ENCODE data around the gene LDLRAD3. TPM values are rescaled to one million over a fixed set of nuclear protein-coding genes. Genes with fewer than 3 reads are reported as not detected.

The LDLRAD3 gene
- polyA plus RNA-seq, 1 experiment, result 7.8 TPM

GRCh38 chr11:35990170-35990569, 46.3 kb downstream of the LDLRAD3 start:
- DNase-seq (ENCODE audit: low read depth, low spot score), result no peak
- POLR2A ChIA-PET, result no interaction called here
- Histone ChIP-seq H3K27ac (ENCODE audit: low read depth, low read length) (no peak overlapping the region), H3K9me3 (ENCODE audit: control insufficient read depth, insufficient read depth, low read length) (peaks cover 3% of the 10 kb centered on the region; the same call in 1 of the 2 replicates), H3K27me3 (ENCODE audit: control insufficient read depth, insufficient read depth, low read length) (no peaks in the 10 kb centered on the region), H3K4me3 (ENCODE audit: low read depth, low read length) (no peak overlapping the region)
- TF ChIP-seq CTCF (IDR thresholded peaks at IDR 0.05; ENCODE audit: low read depth, low read length), result no peak
- CTCF ChIA-PET, result interaction anchor here (0.6 kb wide), 1 partner anchor 168 kb away, joined by 3 read pairs; no protein-coding TSS in a partner anchor

- DNase-seq (ENCODE audit: low read depth, low spot score), result no peak
- POLR2A ChIA-PET, result no interaction called here
- no peak overlapping the region for H3K27ac ChIP-seq (ENCODE audit: low read depth, low read length)
- peaks cover 1% of the 10 kb centered on the region; the same call in 1 of the 2 replicates for H3K9me3 ChIP-seq (ENCODE audit: control insufficient read depth, insufficient read depth, low read length)
- no peaks in the 10 kb centered on the region for H3K27me3 ChIP-seq (ENCODE audit: control insufficient read depth, insufficient read depth, low read length)
- no peak for TF ChIP-seq CTCF (IDR thresholded peaks at IDR 0.05; ENCODE audit: low read depth, low read length)
- CTCF ChIA-PET, result no interaction called here
- H3K4me3 ChIP-seq (ENCODE audit: low read depth, low read length), result no peak overlapping the region
Measured at GRCh38 chr11:35990816-35991215, 47.0 kb downstream of the LDLRAD3 start.

- CTCF ChIA-PET, result no interaction called here
- Histone ChIP-seq H3K4me3 (ENCODE audit: low read depth, low read length) (no peak overlapping the region), H3K27ac (ENCODE audit: low read depth, low read length) (no peak overlapping the region), H3K27me3 (ENCODE audit: control insufficient read depth, insufficient read depth, low read length) (no peaks in the 10 kb centered on the region), H3K9me3 (ENCODE audit: control insufficient read depth, insufficient read depth, low read length) (no peaks in the 10 kb centered on the region)
- no peak for DNase-seq (ENCODE audit: low read depth, low spot score)
- TF ChIP-seq CTCF (IDR thresholded peaks at IDR 0.05; ENCODE audit: low read depth, low read length), result no peak
- POLR2A ChIA-PET, result no interaction called here
Measured at GRCh38 chr11:35992548-35992947, 48.7 kb downstream of the LDLRAD3 start.

- no peak for TF ChIP-seq CTCF (IDR thresholded peaks at IDR 0.05; ENCODE audit: low read depth, low read length)
- CTCF ChIA-PET, result interaction anchor here (0.9 to 1.0 kb wide), 2 partner anchors 8 to 138 kb away, joined by 3 to 4 read pairs; no protein-coding TSS in a partner anchor
- no peak overlapping the region for H3K4me3 ChIP-seq (ENCODE audit: low read depth, low read length)
- POLR2A ChIA-PET, result no interaction called here
- no peak for DNase-seq (ENCODE audit: low read depth, low spot score)
- H3K27ac ChIP-seq (ENCODE audit: low read depth, low read length), result no peak overlapping the region
- no peaks in the 10 kb centered on the region for H3K9me3 ChIP-seq (ENCODE audit: control insufficient read depth, insufficient read depth, low read length)
- no peaks in the 10 kb centered on the region for H3K27me3 ChIP-seq (ENCODE audit: control insufficient read depth, insufficient read depth, low read length)
Measured at GRCh38 chr11:35994421-35994820, 50.6 kb downstream of the LDLRAD3 start.

GRCh38 chr11:35995681-35996271, 51.9 kb downstream of the LDLRAD3 start:
- no peak for TF ChIP-seq CTCF (IDR thresholded peaks at IDR 0.05; ENCODE audit: low read depth, low read length)
- no peak overlapping the region for H3K4me3 ChIP-seq (ENCODE audit: low read depth, low read length)
- H3K9me3 ChIP-seq (ENCODE audit: control insufficient read depth, insufficient read depth, low read length), result no peaks in the 10 kb centered on the region
- CTCF ChIA-PET, result interaction anchor here (0.7 to 1.0 kb wide), 3 partner anchors 60 to 174 kb away, joined by 3 to 6 read pairs (median 3); no protein-coding TSS in a partner anchor
- no peaks in the 10 kb centered on the region for H3K27me3 ChIP-seq (ENCODE audit: control insufficient read depth, insufficient read depth, low read length)
- DNase-seq (ENCODE audit: low read depth, low spot score), result no peak
- POLR2A ChIA-PET, result no interaction called here
- H3K27ac ChIP-seq (ENCODE audit: low read depth, low read length), result no peak overlapping the region
